Trophoblast cell (in vitro differentiated cells and primary cell): ENCODE results near the gene PLK5.
A peak's percentile ranks its signal among the peaks of the same experiment; 100 is the strongest.

Experiments used
- DNase-seq, 2 donors: peaks; one replicate each; pipeline ENCODE4 v3.0.0-alpha.2; 2016
- H2AFZ ChIP-seq: 2 replicates; pipeline ENCODE4 v1.6.1; 2013; ENCODE audit warnings: low read length, moderate library complexity, mild to moderate bottlenecking; ENCODE audit not compliant: insufficient read depth, poor library complexity
- H2AK5ac ChIP-seq: 2 replicates; pipeline ENCODE4 v1.6.1; 2013; ENCODE audit warnings: mild to moderate bottlenecking, low read length
- H2BK120ac ChIP-seq: 2 replicates; pipeline ENCODE4 v1.6.1; 2013; ENCODE audit warnings: low read length, mild to moderate bottlenecking, moderate library complexity; ENCODE audit not compliant: insufficient read depth, poor library complexity
- H2BK12ac ChIP-seq: 2 replicates; pipeline ENCODE4 v1.6.1; 2013; ENCODE audit warnings: mild to moderate bottlenecking, low read length, moderate library complexity
- H2BK5ac ChIP-seq: 2 replicates; pipeline ENCODE4 v1.6.1; 2013; ENCODE audit warnings: low read length, low read depth, moderate library complexity, mild to moderate bottlenecking; ENCODE audit not compliant: poor library complexity
- H3K14ac ChIP-seq: 2 replicates; pipeline ENCODE4 v1.6.1; 2013; ENCODE audit warnings: mild to moderate bottlenecking, low read length
- H3K18ac ChIP-seq: 2 replicates; pipeline ENCODE4 v1.6.1; 2013; ENCODE audit warnings: mild to moderate bottlenecking, low read length
- H3K23ac ChIP-seq: 2 replicates; pipeline ENCODE4 v1.6.1; 2013; ENCODE audit warnings: low read length
- H3K27ac ChIP-seq: 2 replicates; pipeline ENCODE4 v1.5.1; 2013; ENCODE audit warnings: low read depth, mild to moderate bottlenecking, inconsistent platforms, low read length, moderate library complexity
- H3K27me3 ChIP-seq: 2 replicates; pipeline ENCODE4 v1.6.1; 2013; ENCODE audit warnings: inconsistent platforms, mild to moderate bottlenecking, low read length, moderate library complexity; ENCODE audit not compliant: insufficient read depth
- H3K36me3 ChIP-seq, 2 experiments: 1 replicate in 1 of 2; 2 replicates in 1 of 2; pipeline ENCODE4 v1.6.1; 2013; ENCODE audit warnings: low read length in 2 of 2, mild to moderate bottlenecking in 2 of 2, moderate library complexity in 1 of 2; ENCODE audit not compliant: insufficient read depth in 2 of 2, control insufficient read depth in 1 of 2
- H3K4ac ChIP-seq: 2 replicates; pipeline ENCODE4 v1.6.1; 2013; ENCODE audit warnings: low read depth, mild to moderate bottlenecking, low read length, moderate library complexity
- H3K4me1 ChIP-seq, 2 experiments: 1 replicate in 1 of 2; 2 replicates in 1 of 2; pipeline ENCODE4 v1.6.1; 2013; ENCODE audit warnings: low read length in 2 of 2, mild to moderate bottlenecking in 2 of 2, moderate library complexity in 1 of 2; ENCODE audit not compliant: insufficient read depth in 2 of 2, control insufficient read depth in 1 of 2
- H3K4me2 ChIP-seq: 2 replicates; pipeline ENCODE4 v1.6.1; 2013; ENCODE audit warnings: inconsistent platforms, mild to moderate bottlenecking, low read length, moderate library complexity
- H3K4me3 ChIP-seq: 2 replicates; pipeline ENCODE4 v1.5.1; 2013; ENCODE audit warnings: mild to moderate bottlenecking, low read depth, low read length, inconsistent platforms
- H3K79me1 ChIP-seq: one replicate; pipeline ENCODE4 v1.6.1; 2013; ENCODE audit warnings: low read length
- H3K79me2 ChIP-seq: 2 replicates; pipeline ENCODE4 v1.6.1; 2013; ENCODE audit warnings: low read length, mild to moderate bottlenecking; ENCODE audit not compliant: control insufficient read depth, insufficient read depth, poor library complexity
- H3K9ac ChIP-seq: 2 replicates; pipeline ENCODE4 v1.6.1; 2013; ENCODE audit warnings: mild to moderate bottlenecking, low read length
- H3K9me3 ChIP-seq: 2 replicates; pipeline ENCODE4 v1.6.1; 2013; ENCODE audit warnings: low read depth, mild to moderate bottlenecking, control low read depth, inconsistent platforms, low read length; ENCODE audit not compliant: insufficient read depth
- H4K12ac ChIP-seq: 2 replicates; pipeline ENCODE4 v1.6.1; 2013; ENCODE audit warnings: low read depth, mild to moderate bottlenecking, low read length, moderate library complexity
- H4K8ac ChIP-seq: 2 replicates; pipeline ENCODE4 v1.6.1; 2013; ENCODE audit warnings: low read depth, mild to moderate bottlenecking, low read length, moderate library complexity
- H4K91ac ChIP-seq: one replicate; pipeline ENCODE4 v1.6.1; 2013; ENCODE audit warnings: low read depth, mild to moderate bottlenecking, low read length, moderate library complexity
- WGBS: extraction: QIAGEN DNeasy Blood & Tissue Kit; methylation state at CpG from one replicate; pipeline ENCODE4 v1.1.7; 2013; ENCODE audit warnings: missing lambda C conversion rate; ENCODE audit not compliant: insufficient read length, insufficient coverage; ENCODE audit errors: extremely low coverage; 5-methylcytosine and 5-hydroxymethylcytosine counted together

PLK5 gene

GRCh38 chr19:1560286-1560882, 36.5 kb downstream of the PLK5 start:
- Histone ChIP-seq H2AFZ (no peak overlapping the region), H2BK120ac (no peak overlapping the region), H3K18ac (no peak overlapping the region), H3K4me2 (no peak overlapping the region), H3K14ac (no peak overlapping the region), H4K12ac (no peak overlapping the region), H4K91ac (no peak overlapping the region), H2BK5ac (no peak overlapping the region), H3K4me3 (no peak overlapping the region), H3K27ac (no peak overlapping the region), H3K79me2 (peaks cover 33% of the 10 kb centered on the region), H3K4me1 (peaks cover 0 to 4% of the 10 kb centered on the region in 2 experiments), H2BK12ac (no peak overlapping the region), H3K36me3 (peaks cover 68% of the 10 kb centered on the region in 2 experiments), H2AK5ac (no peak overlapping the region), H3K9me3 (no peaks in the 10 kb centered on the region), H3K27me3 (no peaks in the 10 kb centered on the region), H3K4ac (peak overlapping the region; percentile 97), H3K23ac (no peak overlapping the region), H3K79me1 (no peaks in the 10 kb centered on the region), H4K8ac (no peak overlapping the region), H3K9ac (no peak overlapping the region)
- DNase-seq, result no peak
- no CpG with 5 or more reads among the region's 25 CpGs for WGBS

- Histone ChIP-seq H3K4me1 (peaks cover 8 to 11% of the 10 kb centered on the region in 2 experiments), H2BK12ac (no peak overlapping the region), H3K79me1 (peaks cover 7% of the 10 kb centered on the region), H2BK5ac (no peak overlapping the region), H3K9ac (no peak overlapping the region), H3K4me2 (no peak overlapping the region), H4K12ac (no peak overlapping the region), H3K79me2 (peaks cover 43% of the 10 kb centered on the region), H3K9me3 (no peaks in the 10 kb centered on the region), H3K27me3 (no peaks in the 10 kb centered on the region), H4K91ac (no peak overlapping the region), H3K4ac (peak overlapping the region; percentile 97), H2AFZ (no peak overlapping the region), H3K14ac (no peak overlapping the region), H3K36me3 (peaks cover 65 to 68% of the 10 kb centered on the region in 2 experiments), H3K27ac (no peak overlapping the region), H3K4me3 (no peak overlapping the region), H3K18ac (no peak overlapping the region), H2BK120ac (no peak overlapping the region), H2AK5ac (no peak overlapping the region), H4K8ac (no peak overlapping the region), H3K23ac (no peak overlapping the region)
- WGBS, result no CpG with 5 or more reads among the region's 17 CpGs
- no peak for DNase-seq
Observed at GRCh38 chr19:1561236-1561842, 37.5 kb downstream of the PLK5 start.

- H3K79me1 ChIP-seq, result peaks cover 17% of the 10 kb centered on the region
- no CpG with 5 or more reads among the region's 6 CpGs for WGBS
Observed at GRCh38 chr19:1563251-1563650, 39.4 kb downstream of the PLK5 start.

GRCh38 chr19:1566392-1567115, 42.7 kb downstream of the PLK5 start:
- peaks cover 17% of the 10 kb centered on the region for H3K79me1 ChIP-seq
- H3K4me3 ChIP-seq, result peak overlapping the region; percentile 99
- H2BK120ac ChIP-seq, result peak overlapping the region; percentile 96
- H3K14ac ChIP-seq, result peak overlapping the region; percentile 98
- peak overlapping the region; percentile 100 for H2AK5ac ChIP-seq
- H3K4me2 ChIP-seq, result peak overlapping the region; percentile 76
- peak overlapping the region; percentile 82 for H2BK5ac ChIP-seq
- H3K79me2 ChIP-seq, result peaks cover 39% of the 10 kb centered on the region
- peaks cover 30 to 35% of the 10 kb centered on the region in 2 experiments for H3K36me3 ChIP-seq
- H3K4me1 ChIP-seq, result peaks cover 10 to 11% of the 10 kb centered on the region in 2 experiments
- peak overlapping the region; percentile 39 for H2AFZ ChIP-seq
- H3K27me3 ChIP-seq, result peaks cover 2% of the 10 kb centered on the region
- H3K9me3 ChIP-seq, result peaks cover 3% of the 10 kb centered on the region
- H2BK12ac ChIP-seq, result no peak overlapping the region
- peak overlapping the region; percentile 99 for H3K4ac ChIP-seq
- peak overlapping the region; percentile 96 for H4K8ac ChIP-seq
- peak overlapping the region; percentile 99 for H4K91ac ChIP-seq
- peak in 1 of 2 donors; percentile 53 for DNase-seq
- H3K23ac ChIP-seq, result no peak overlapping the region
- peak overlapping the region; percentile 96 for H4K12ac ChIP-seq
- peak overlapping the region; percentile 94 for H3K18ac ChIP-seq
- WGBS, result no CpG with 5 or more reads among the region's 42 CpGs
- peak overlapping the region; percentile 52 for H3K27ac ChIP-seq
- peak overlapping the region; percentile 99 for H3K9ac ChIP-seq

More at GRCh38 chr19:1563251-1563650, 39.4 kb downstream of the PLK5 start:
- H2AK5ac ChIP-seq, result no peak overlapping the region
- no peak overlapping the region for H2BK5ac ChIP-seq
- no peak overlapping the region for H3K27ac ChIP-seq
- peaks cover 53% of the 10 kb centered on the region for H3K79me2 ChIP-seq
- no peak overlapping the region for H2AFZ ChIP-seq
- H4K12ac ChIP-seq, result no peak overlapping the region
- H3K9me3 ChIP-seq, result no peaks in the 10 kb centered on the region
- H3K4me1 ChIP-seq, result peaks cover 8 to 11% of the 10 kb centered on the region in 2 experiments
- H4K91ac ChIP-seq, result no peak overlapping the region
- H2BK12ac ChIP-seq, result no peak overlapping the region
- H4K8ac ChIP-seq, result no peak overlapping the region
- peaks cover 56 to 57% of the 10 kb centered on the region in 2 experiments for H3K36me3 ChIP-seq
- no peak overlapping the region for H3K23ac ChIP-seq
- no peak overlapping the region for H3K9ac ChIP-seq
- no peak overlapping the region for H3K4me2 ChIP-seq
- peak overlapping the region; percentile 70 for H3K4ac ChIP-seq
- H3K27me3 ChIP-seq, result no peaks in the 10 kb centered on the region
- no peak overlapping the region for H3K4me3 ChIP-seq
- no peak for DNase-seq
- no peak overlapping the region for H3K14ac ChIP-seq
- no peak overlapping the region for H2BK120ac ChIP-seq
- H3K18ac ChIP-seq, result no peak overlapping the region
